LNCAP (cell line): ENCODE results near the gene CDK15.

Source experiments
- TF ChIP-seq, protein P1 (sequence below): fragments of 450-650 bp; IDR thresholded peaks from 2 replicates; pipeline ENCODE4 v1.5.1; 2017; ENCODE audit warnings: mild to moderate bottlenecking

CDK15 gene

GRCh38 chr2:201790989-201791388 is 15.3 kb upstream of the CDK15 start:
- TF ChIP-seq, protein P1, sequence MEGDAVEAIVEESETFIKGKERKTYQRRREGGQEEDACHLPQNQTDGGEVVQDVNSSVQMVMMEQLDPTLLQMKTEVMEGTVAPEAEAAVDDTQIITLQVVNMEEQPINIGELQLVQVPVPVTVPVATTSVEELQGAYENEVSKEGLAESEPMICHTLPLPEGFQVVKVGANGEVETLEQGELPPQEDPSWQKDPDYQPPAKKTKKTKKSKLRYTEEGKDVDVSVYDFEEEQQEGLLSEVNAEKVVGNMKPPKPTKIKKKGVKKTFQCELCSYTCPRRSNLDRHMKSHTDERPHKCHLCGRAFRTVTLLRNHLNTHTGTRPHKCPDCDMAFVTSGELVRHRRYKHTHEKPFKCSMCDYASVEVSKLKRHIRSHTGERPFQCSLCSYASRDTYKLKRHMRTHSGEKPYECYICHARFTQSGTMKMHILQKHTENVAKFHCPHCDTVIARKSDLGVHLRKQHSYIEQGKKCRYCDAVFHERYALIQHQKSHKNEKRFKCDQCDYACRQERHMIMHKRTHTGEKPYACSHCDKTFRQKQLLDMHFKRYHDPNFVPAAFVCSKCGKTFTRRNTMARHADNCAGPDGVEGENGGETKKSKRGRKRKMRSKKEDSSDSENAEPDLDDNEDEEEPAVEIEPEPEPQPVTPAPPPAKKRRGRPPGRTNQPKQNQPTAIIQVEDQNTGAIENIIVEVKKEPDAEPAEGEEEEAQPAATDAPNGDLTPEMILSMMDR, result no peak

DNA sequence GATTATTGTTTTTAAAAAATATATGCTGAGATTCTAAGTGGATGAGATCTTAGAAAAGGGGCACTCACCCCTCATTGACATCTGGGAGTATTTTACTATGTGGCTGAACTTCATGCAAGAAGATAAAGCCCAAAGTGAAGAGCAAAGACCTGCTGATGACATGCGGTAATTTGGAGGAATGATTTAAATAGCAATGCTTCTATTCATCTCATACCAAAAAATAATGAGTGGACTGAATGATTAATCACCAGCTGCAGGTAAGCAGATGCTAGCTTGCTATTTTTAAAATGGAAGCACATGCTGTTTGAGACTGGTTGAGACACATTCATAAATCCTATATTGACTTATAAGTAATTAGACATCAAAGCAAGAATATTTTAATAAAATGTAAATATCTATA is 12.7 kb upstream of the CDK15 start:
- TF ChIP-seq, protein P1, result no peak

GRCh38 chr2:201794294-201794693 is 12.0 kb upstream of the CDK15 start:
- TF ChIP-seq, protein P1, result no peak

- TF ChIP-seq, protein P1, result peak; percentile 63
These were observed 10.5 kb upstream of the CDK15 start for GRCh38 chr2:201795607-201796477.

- TF ChIP-seq, protein P1, result no peak
These were observed 9.9 kb upstream of the CDK15 start for GRCh38 chr2:201796478-201796865.

DNA sequence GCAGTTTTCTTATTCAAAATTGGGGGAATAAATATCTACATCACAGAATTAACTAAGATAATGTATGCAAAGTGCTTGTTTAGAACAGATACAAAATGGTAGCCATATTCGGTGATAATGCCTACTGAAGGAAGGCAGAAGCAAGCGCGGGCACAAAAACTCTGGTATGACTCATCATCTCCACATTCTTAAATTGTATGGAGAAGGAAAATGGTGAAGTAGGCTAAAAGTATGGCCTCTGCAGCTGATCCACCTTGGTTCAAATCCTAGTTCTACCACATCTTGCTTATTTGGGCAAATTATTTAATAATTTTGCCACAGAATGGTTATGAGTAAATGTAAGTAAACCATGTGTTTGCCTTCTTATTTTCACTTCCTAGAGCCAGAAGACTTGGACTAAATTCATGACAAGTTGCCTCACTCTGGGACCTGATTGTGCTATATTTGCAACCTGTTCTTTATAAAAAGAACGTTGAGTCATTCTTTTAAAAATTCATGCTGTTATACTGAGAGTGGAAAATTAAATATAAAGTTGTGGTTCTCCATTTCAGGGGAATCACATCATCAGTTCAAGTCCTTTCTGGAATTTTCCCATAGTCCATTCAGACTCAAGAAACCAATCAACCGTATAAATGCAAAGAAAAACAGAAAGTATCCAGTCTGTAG is 9.0 kb upstream of the CDK15 start:
- TF ChIP-seq, protein P1, result no peak

- TF ChIP-seq, protein P1, result no peak
These were observed 8.0 kb upstream of the CDK15 start for GRCh38 chr2:201798252-201798913.
